ENCODE results near the gene ENTPD2. TPM values are rescaled to one million over a fixed set of nuclear protein-coding genes. Genes with fewer than 3 reads are reported as not detected.

The ENTPD2 gene
- total and polyA plus RNA-seq, 2 donors (not counting 1 experiment from before 2014, with no cell fraction given), result not detected

- intact Hi-C loops (cut with micrococcal nuclease), result loop anchor here (5.0 kb wide), 1 partner anchor 38 kb away; no protein-coding TSS in a partner anchor
- Histone ChIP-seq H3K4me1 (ENCODE audit: control insufficient read depth in 2 of 2, insufficient read depth in 2 of 2, low read length in 2 of 2) (peaks cover 18 to 27% of the 10 kb centered on the region in 2 donors), H3K36me3 (replicated peaks in 1 of 2; ENCODE audit: control extremely low read depth in 1 of 2, control insufficient read depth in 1 of 2, extremely low read depth in 1 of 2, insufficient read depth in 2 of 2, low read length in 1 of 2) (peaks cover 4 to 24% of the 10 kb centered on the region in 2 experiments), H2AFZ (ENCODE audit: insufficient read depth, low read depth, low read length, poor library complexity, severe bottlenecking) (no peak overlapping the region), H3K4me3 (ENCODE audit: control extremely low read depth in 1 of 5, extremely low read depth in 1 of 5, insufficient read depth in 1 of 5, low read depth in 2 of 5, low read length in 4 of 5) (no peak overlapping the region), H3K27me3 (replicated peaks in 1 of 4; ENCODE audit: control extremely low read depth in 1 of 4, control insufficient read depth in 3 of 4, insufficient read depth in 4 of 4, low read length in 3 of 4) (no peaks in the 10 kb centered on the region), H3K27ac (ENCODE audit: low read length in 2 of 2) (no peak overlapping the region), H3K79me2 (ENCODE audit: control insufficient read depth, insufficient read depth, low read length) (peaks cover 28% of the 10 kb centered on the region), H4K20me1 (ENCODE audit: control insufficient read depth, insufficient read depth, low read length, poor library complexity, severe bottlenecking) (peaks cover 4% of the 10 kb centered on the region), H3K9ac (ENCODE audit: low read length) (no peak overlapping the region), H3K4me2 (replicated peaks; ENCODE audit: low read depth, low read length, poor library complexity, severe bottlenecking) (no peak overlapping the region), H3K9me3 (ENCODE audit: control extremely low read depth in 1 of 3, control insufficient read depth in 2 of 3, insufficient read depth in 1 of 3, low read length in 2 of 3) (no peaks in the 10 kb centered on the region)
- no peaks in the 10 kb centered on the region for H3K9me3 Mint-ChIP-seq (ENCODE audit: insufficient read depth)
- H3K4me1 Mint-ChIP-seq, result peaks cover 27% of the 10 kb centered on the region
- ChIA-PET POLR2A (interaction anchor here (1.1 kb wide), 1 partner anchor 26 kb away, joined by 3 read pairs; no protein-coding TSS in a partner anchor), CTCF (interaction anchor here (1.3 to 1.7 kb wide), 2 partner anchors 18 to 43 kb away, joined by 3 to 5 read pairs; partner anchors contain the start of gene NPDC1)
- H3K4me3 Mint-ChIP-seq, result no peak overlapping the region
- H3K27ac Mint-ChIP-seq, result no peak overlapping the region
- DNase-seq (no peak), ATAC-seq (ENCODE audit: low read depth) (no peak)
- WGBS (ENCODE audit: insufficient coverage), result 95% methylated on average over 11 of the region's 11 CpGs
- no peak for TF ChIP-seq EZH2 (IDR thresholded peaks at IDR 0.05; ENCODE audit: borderline replicate concordance, insufficient read depth, low read depth, low read length, poor library complexity, severe bottlenecking)
- no peak for TF ChIP-seq CTCF (IDR thresholded peaks at IDR 0.05)
- no peaks in the 10 kb centered on the region for H3K27me3 Mint-ChIP-seq
Observed at GRCh38 chr9:137089232-137089947, 35.5 kb upstream of the ENTPD2 start.

GRCh38 chr9:137088121-137088520, 34.3 kb upstream of the ENTPD2 start:
- intact Hi-C loops (cut with micrococcal nuclease), result loop anchor here (5.0 kb wide), 1 partner anchor 39 kb away; no protein-coding TSS in a partner anchor
- TF ChIP-seq CTCF (IDR thresholded peaks at IDR 0.05) (no peak), EZH2 (IDR thresholded peaks at IDR 0.05; ENCODE audit: borderline replicate concordance, insufficient read depth, low read depth, low read length, poor library complexity, severe bottlenecking) (no peak)
- POLR2A ChIA-PET, result interaction anchor here (0.6 to 1.1 kb wide), 3 partner anchors 27 to 553 kb away, joined by 3 to 4 read pairs (median 3); partner anchors contain the start of gene DPP7

More at GRCh38 chr9:137088121-137088520, 34.3 kb upstream of the ENTPD2 start:
- peaks cover 28% of the 10 kb centered on the region for H3K79me2 ChIP-seq (ENCODE audit: control insufficient read depth, insufficient read depth, low read length)
- peak overlapping the region; percentile 94 for H3K27ac Mint-ChIP-seq
- H3K27me3 ChIP-seq (replicated peaks in 1 of 4; ENCODE audit: control extremely low read depth in 1 of 4, control insufficient read depth in 3 of 4, insufficient read depth in 4 of 4, low read length in 3 of 4), result no peaks in the 10 kb centered on the region
- DNase-seq (no peak), ATAC-seq (ENCODE audit: low read depth) (no peak)
- no peaks in the 10 kb centered on the region for H3K27me3 Mint-ChIP-seq
- CTCF ChIA-PET, result interaction anchor here (2.8 kb wide), 1 partner anchor 149 kb away, joined by 8 read pairs; no protein-coding TSS in a partner anchor
- H4K20me1 ChIP-seq (ENCODE audit: control insufficient read depth, insufficient read depth, low read length, poor library complexity, severe bottlenecking), result peaks cover 4% of the 10 kb centered on the region
- H3K4me3 ChIP-seq (ENCODE audit: control extremely low read depth in 1 of 5, extremely low read depth in 1 of 5, insufficient read depth in 1 of 5, low read depth in 2 of 5, low read length in 4 of 5), result peak overlapping the region in 1 of 5 experiments; percentile 74
- 100% methylated on average over 1 of the region's 5 CpGs for WGBS (ENCODE audit: insufficient coverage)
- no peak overlapping the region for H3K9ac ChIP-seq (ENCODE audit: low read length)
- peak overlapping the region; percentile 90 for H3K4me2 ChIP-seq (replicated peaks; ENCODE audit: low read depth, low read length, poor library complexity, severe bottlenecking)
- H3K4me1 Mint-ChIP-seq, result peaks cover 36% of the 10 kb centered on the region
- peaks cover 18 to 37% of the 10 kb centered on the region in 2 donors for H3K4me1 ChIP-seq (ENCODE audit: control insufficient read depth in 2 of 2, insufficient read depth in 2 of 2, low read length in 2 of 2)
- no peaks in the 10 kb centered on the region for H3K9me3 ChIP-seq (ENCODE audit: control extremely low read depth in 1 of 3, control insufficient read depth in 2 of 3, insufficient read depth in 1 of 3, low read length in 2 of 3)
- H3K36me3 ChIP-seq (replicated peaks in 1 of 2; ENCODE audit: control extremely low read depth in 1 of 2, control insufficient read depth in 1 of 2, extremely low read depth in 1 of 2, insufficient read depth in 2 of 2, low read length in 1 of 2), result peaks cover 2 to 22% of the 10 kb centered on the region in 2 experiments
- H3K4me3 Mint-ChIP-seq, result peak overlapping the region; percentile 91
- H3K9me3 Mint-ChIP-seq (ENCODE audit: insufficient read depth), result no peaks in the 10 kb centered on the region
- H3K27ac ChIP-seq (ENCODE audit: low read length in 2 of 2), result no peak overlapping the region
- no peak overlapping the region for H2AFZ ChIP-seq (ENCODE audit: insufficient read depth, low read depth, low read length, poor library complexity, severe bottlenecking)
